OCI-LY7 (cell line): ENCODE results near the gene SUPT20H. TPM values are rescaled to one million over a fixed set of nuclear protein-coding genes. Genes with fewer than 3 reads are reported as not detected.
A peak's percentile ranks its signal among the peaks of the same experiment; 100 is the strongest.

Source experiments
- BruUV-seq: library from RNA; stranded (reverse); fragments of 400-500 nt; replicated peaks from 2 replicates; lab custom pipeline; 2021; lab: Mats Ljungman, UMichigan
- CTCF ChIA-PET: fragments of 300-600 bp; sonication (Branson Sonifier 250); formaldehyde crosslinking; loops from one replicate; lab custom pipeline; 2022; ENCODE audit warnings: antibody characterized with exemption; ENCODE audit not compliant: unreplicated experiment; lab: Charles Lee
- POLR2A ChIA-PET: fragments of 300-600 bp; sonication (Branson Sonifier 250); formaldehyde crosslinking; loops from one replicate; lab custom pipeline; 2022; ENCODE audit warnings: antibody characterized with exemption; lab: Charles Lee
- DNase-seq: peaks from one replicate; pipeline ENCODE4 v3.0.0-alpha.2; 2015; ENCODE audit warnings: low spot score
- H2AFZ ChIP-seq: fragments of 200-600 bp; sonication (generic), shearing (Covaris generic); 2 replicates; pipeline ENCODE4 v1.6.1; 2014; ENCODE audit warnings: mild to moderate bottlenecking, antibody characterized with exemption, low read length, moderate library complexity
- H3K27ac ChIP-seq: fragments of 200-600 bp; sonication (generic); 2 replicates; pipeline ENCODE4 v1.5.1; 2014; ENCODE audit warnings: mixed run types, low read depth, mild to moderate bottlenecking, moderate library complexity, low read length, inconsistent platforms; ENCODE audit not compliant: poor library complexity, severe bottlenecking
- H3K36me3 ChIP-seq: fragments of 200-600 bp; sonication (generic); 2 replicates; pipeline ENCODE4 v1.6.1; 2014; ENCODE audit warnings: mild to moderate bottlenecking, antibody characterized with exemption, low read length, moderate library complexity, mixed read lengths; ENCODE audit not compliant: insufficient read depth
- H3K4me1 ChIP-seq: fragments of 200-600 bp; sonication (generic); 2 replicates; pipeline ENCODE4 v1.5.1; 2014; ENCODE audit warnings: mild to moderate bottlenecking, low read length; ENCODE audit not compliant: insufficient read depth, poor library complexity, severe bottlenecking
- H3K4me2 ChIP-seq: fragments of 200-600 bp; sonication (generic); 2 replicates; pipeline ENCODE4 v1.6.1; 2014; ENCODE audit warnings: mild to moderate bottlenecking, low read length
- H3K4me3 ChIP-seq: fragments of 200-600 bp; sonication (generic); 2 replicates; pipeline ENCODE4 v1.5.1; 2014; ENCODE audit warnings: mild to moderate bottlenecking, low read depth, low read length; ENCODE audit not compliant: poor library complexity, severe bottlenecking
- H3K79me2 ChIP-seq: fragments of 200-600 bp; sonication (generic); 2 replicates; pipeline ENCODE4 v1.6.1; 2016; ENCODE audit warnings: low read depth, mild to moderate bottlenecking, low read length, moderate library complexity, mixed read lengths; ENCODE audit not compliant: insufficient read depth
- H3K9me2 ChIP-seq: fragments of 200-600 bp; sonication (generic); 2 replicates; pipeline ENCODE4 v1.6.1; 2016; ENCODE audit warnings: mild to moderate bottlenecking, low read length, mixed read lengths; ENCODE audit not compliant: insufficient read depth
- H3K9me3 ChIP-seq: fragments of 200-600 bp; sonication (generic); 2 replicates; pipeline ENCODE4 v1.6.1; 2014; ENCODE audit warnings: mild to moderate bottlenecking, mixed run types, low read length, mixed read lengths
- H4K20me1 ChIP-seq: fragments of 200-600 bp; sonication (generic); 2 replicates; pipeline ENCODE4 v1.6.1; 2014; ENCODE audit warnings: mild to moderate bottlenecking, antibody characterized with exemption, low read length, moderate library complexity, mixed read lengths; ENCODE audit not compliant: insufficient read depth
- EZH2phosphoT487 ChIP-seq: fragments of 200-600 bp; sonication (generic); IDR thresholded peaks from 2 replicates; pipeline ENCODE4 v1.6.1; 2018; ENCODE audit warnings: low read depth, borderline replicate concordance, mild to moderate bottlenecking, mixed run types, antibody characterized with exemption, low read length, moderate library complexity, mixed read lengths
- intact Hi-C: fragments of 100-400 bp; cut with micrococcal nuclease; formaldehyde crosslinking; loops from one replicate; pipeline ENCODE4 v1.10.0; 2022; ENCODE audit not compliant: unreplicated experiment
- total RNA-seq, 2 experiments: library from RNA; depleted of rRNA in 1 of 2; stranded (reverse); fragments of >200 nt in 1 of 2; shearing (Covaris generic) in 1 of 2; gene quantifications; 2 replicates each; pipeline ENCODE4 v1.2.3, GENCODE V29; 2014 to 2022
- TF ChIP-seq, protein P1 (sequence below): fragments of 200-600 bp; sonication (generic); conservative IDR thresholded peaks from 2 replicates; pipeline ENCODE4 v1.5.1; 2014; ENCODE audit warnings: mild to moderate bottlenecking, antibody characterized with exemption, low read length, moderate library complexity, mixed read lengths

SUPT20H gene
- total RNA-seq, 2 experiments from 2014 or later: 53.0 to 88.3 TPM

DNA sequence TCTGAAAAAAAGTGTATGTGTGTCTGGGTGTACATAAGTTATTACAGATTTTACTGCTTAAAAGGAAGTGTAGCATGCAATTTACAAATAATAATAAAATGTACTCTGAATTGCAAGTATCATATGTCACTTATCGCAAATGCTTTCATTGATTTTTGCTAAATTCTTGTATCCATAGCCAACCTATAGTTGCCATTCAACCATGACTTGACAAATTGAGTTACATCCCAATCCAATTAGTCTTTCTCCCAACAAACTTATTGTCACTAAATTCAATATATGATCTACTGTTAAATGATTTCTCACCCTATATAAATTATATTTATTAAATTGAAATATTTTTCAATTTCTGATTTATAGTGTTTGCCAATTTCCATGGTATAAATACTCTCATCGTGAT, 17.3 kb upstream of the SUPT20H start:
- Histone ChIP-seq H3K79me2 (no peaks in the 10 kb centered on the region), H3K4me2 (no peak overlapping the region), H4K20me1 (no peaks in the 10 kb centered on the region), H3K36me3 (no peaks in the 10 kb centered on the region), H3K27ac (no peak overlapping the region), H3K9me2 (no peaks in the 10 kb centered on the region), H3K4me1 (no peaks in the 10 kb centered on the region), H3K4me3 (no peak overlapping the region), H2AFZ (no peak overlapping the region), H3K9me3 (no peaks in the 10 kb centered on the region)
- no TSS peak for BruUV-seq
- DNase-seq: no peak
- CTCF ChIA-PET: no interaction called here
- intact Hi-C loops: no loop called here
- no peak for TF ChIP-seq EZH2phosphoT487
- TF ChIP-seq, protein P1, sequence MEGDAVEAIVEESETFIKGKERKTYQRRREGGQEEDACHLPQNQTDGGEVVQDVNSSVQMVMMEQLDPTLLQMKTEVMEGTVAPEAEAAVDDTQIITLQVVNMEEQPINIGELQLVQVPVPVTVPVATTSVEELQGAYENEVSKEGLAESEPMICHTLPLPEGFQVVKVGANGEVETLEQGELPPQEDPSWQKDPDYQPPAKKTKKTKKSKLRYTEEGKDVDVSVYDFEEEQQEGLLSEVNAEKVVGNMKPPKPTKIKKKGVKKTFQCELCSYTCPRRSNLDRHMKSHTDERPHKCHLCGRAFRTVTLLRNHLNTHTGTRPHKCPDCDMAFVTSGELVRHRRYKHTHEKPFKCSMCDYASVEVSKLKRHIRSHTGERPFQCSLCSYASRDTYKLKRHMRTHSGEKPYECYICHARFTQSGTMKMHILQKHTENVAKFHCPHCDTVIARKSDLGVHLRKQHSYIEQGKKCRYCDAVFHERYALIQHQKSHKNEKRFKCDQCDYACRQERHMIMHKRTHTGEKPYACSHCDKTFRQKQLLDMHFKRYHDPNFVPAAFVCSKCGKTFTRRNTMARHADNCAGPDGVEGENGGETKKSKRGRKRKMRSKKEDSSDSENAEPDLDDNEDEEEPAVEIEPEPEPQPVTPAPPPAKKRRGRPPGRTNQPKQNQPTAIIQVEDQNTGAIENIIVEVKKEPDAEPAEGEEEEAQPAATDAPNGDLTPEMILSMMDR: no peak
- POLR2A ChIA-PET: interaction anchor here (0.6 kb wide), 1 partner anchor 77 kb away, joined by 4 read pairs; no protein-coding TSS in a partner anchor

DNA sequence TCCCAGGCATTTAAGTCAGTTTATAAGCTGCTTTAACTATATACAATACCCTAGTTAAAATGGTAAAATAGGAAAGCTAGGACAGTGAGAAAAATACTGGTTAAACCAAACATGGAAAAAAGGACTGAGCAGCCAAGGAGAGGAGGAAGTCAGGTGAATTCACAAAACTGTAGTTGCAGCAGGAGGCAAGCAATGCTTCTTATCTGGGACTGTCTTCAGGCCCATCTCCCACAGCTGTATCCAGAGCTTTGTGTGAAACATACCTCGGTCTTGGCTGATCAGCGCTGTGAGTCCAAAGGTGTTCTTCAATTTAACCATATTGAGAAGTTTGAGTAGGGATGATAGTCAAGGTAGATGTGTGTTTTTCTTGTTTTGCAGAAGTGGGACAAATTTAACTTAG, 15.7 kb upstream of the SUPT20H start:
- no peak overlapping the region for H3K27ac ChIP-seq
- no peak overlapping the region for H3K4me3 ChIP-seq
- intact Hi-C loops: no loop called here
- no peaks in the 10 kb centered on the region for H3K4me1 ChIP-seq
- no peak for DNase-seq
- no peaks in the 10 kb centered on the region for H3K9me2 ChIP-seq
- H3K36me3 ChIP-seq: no peaks in the 10 kb centered on the region
- H3K9me3 ChIP-seq: no peaks in the 10 kb centered on the region
- ChIA-PET POLR2A (interaction anchor here (0.7 kb wide), 1 partner anchor 107 kb away, joined by 3 read pairs; no protein-coding TSS in a partner anchor), CTCF (no interaction called here)
- H3K4me2 ChIP-seq: no peak overlapping the region
- no peak overlapping the region for H2AFZ ChIP-seq
- no peaks in the 10 kb centered on the region for H3K79me2 ChIP-seq
- H4K20me1 ChIP-seq: no peaks in the 10 kb centered on the region
- BruUV-seq: no TSS peak
- TF ChIP-seq, protein P1: no peak
- no peak for TF ChIP-seq EZH2phosphoT487

DNA sequence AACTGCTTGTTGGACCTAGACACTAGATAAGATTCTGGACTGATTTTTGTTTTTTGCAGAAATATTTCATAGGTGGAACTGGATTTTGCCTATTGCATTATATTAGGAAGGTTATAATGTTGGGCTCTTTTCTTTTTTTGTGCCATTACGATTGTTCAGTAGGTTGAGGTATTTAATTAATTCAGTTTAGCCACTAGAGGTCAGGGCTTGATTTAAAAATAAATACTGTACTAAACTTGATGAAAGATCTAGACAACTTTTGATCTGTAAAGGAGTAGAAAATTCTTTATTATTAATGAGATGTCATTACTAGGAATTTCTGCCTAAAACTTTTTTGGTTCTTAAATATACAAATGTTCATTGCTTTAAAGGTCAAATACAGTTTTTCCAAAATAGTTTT, 15.2 kb upstream of the SUPT20H start:
- peak; percentile 53 for DNase-seq
- Histone ChIP-seq H3K4me2 (no peak overlapping the region), H3K4me1 (no peaks in the 10 kb centered on the region), H3K4me3 (no peak overlapping the region), H3K36me3 (no peaks in the 10 kb centered on the region), H3K79me2 (no peaks in the 10 kb centered on the region), H4K20me1 (no peaks in the 10 kb centered on the region), H3K9me2 (no peaks in the 10 kb centered on the region), H2AFZ (no peak overlapping the region), H3K9me3 (no peaks in the 10 kb centered on the region), H3K27ac (no peak overlapping the region)
- TF ChIP-seq EZH2phosphoT487: no peak
- TF ChIP-seq, protein P1: peak; percentile 87
- POLR2A ChIA-PET: interaction anchor here (0.7 kb wide), 1 partner anchor 107 kb away, joined by 3 read pairs; no protein-coding TSS in a partner anchor
- intact Hi-C loops: loop anchor here (5.0 kb wide), 1 partner anchor 528 kb away; no protein-coding TSS in a partner anchor
- no TSS peak for BruUV-seq
- CTCF ChIA-PET: no interaction called here
